GM12878 (cell line): ENCODE data around the gene CAMK1. TPM values are rescaled to one million over a fixed set of nuclear protein-coding genes. Genes with fewer than 3 reads are reported as not detected.

Experiments used
- ATAC-seq: fragments of 200-7000 bp; cut with Tn5 transposase; 3 replicates; pipeline ENCODE4 v1.9.1; 2020; ENCODE audit warnings: mild to moderate bottlenecking, moderate library complexity
- BruUV-seq: library from RNA; stranded (reverse); fragments of 400-500 nt; replicated peaks from 2 replicates; lab custom pipeline; 2021; lab: Mats Ljungman, UMichigan
- CTCF ChIA-PET: fragments of 300-600 bp; sonication (Branson Sonifier 250); formaldehyde crosslinking; extraction: SDS; loops from one replicate; lab custom pipeline; 2021; ENCODE audit warnings: inconsistent platforms; lab: Yijun Ruan, JAX
- POLR2A ChIA-PET: fragments of 350-600 bp; formaldehyde crosslinking; extraction: SDS; loops from one replicate; lab custom pipeline; 2021; ENCODE audit warnings: inconsistent platforms; lab: Charles Lee
- RAD21 ChIA-PET: fragments of 300-600 bp; sonication (Branson Sonifier 250); formaldehyde crosslinking; loops from one replicate; lab custom pipeline; 2023; ENCODE audit warnings: antibody characterized with exemption; ENCODE audit not compliant: unreplicated experiment; lab: Charles Lee
- SMC1A ChIA-PET: fragments of 300-600 bp; sonication (Branson Sonifier 250); formaldehyde crosslinking; loops from one replicate; lab custom pipeline; 2023; ENCODE audit not compliant: unreplicated experiment, uncharacterized antibody; lab: Charles Lee
- DNase-seq: peaks from one replicate; pipeline ENCODE4 v3.0.0-alpha.2; 2011; ENCODE audit warnings: low read depth, low spot score
- FAIRE-seq: peaks from 3 replicates; lab custom pipeline; 2011; peaks lifted over from hg19 to GRCh38; lab: Jason Lieb, UNC
- H2AFZ ChIP-seq: 2 replicates; pipeline ENCODE4 v1.6.0; 2011; ENCODE audit warnings: low read depth, low read length, control low read depth; ENCODE audit not compliant: control insufficient read depth
- H3K27ac ChIP-seq: 2 replicates; pipeline ENCODE4 v1.5.1; 2011; ENCODE audit warnings: control low read depth; ENCODE audit not compliant: control insufficient read depth, insufficient read depth
- H3K27me3 ChIP-seq, 2 experiments: replicated peaks in 1 of 2; 2 replicates each; pipeline versions ENCODE4 v1.6.0 to v1.6.1; 2011; ENCODE audit warnings: low read length in 1 of 2; ENCODE audit not compliant: control insufficient read depth in 2 of 2, insufficient read depth in 2 of 2
- H3K36me3 ChIP-seq, 2 experiments: 2 replicates each; pipeline ENCODE4 v1.5.1; 2011; ENCODE audit warnings: low read length in 1 of 2; ENCODE audit not compliant: control insufficient read depth in 2 of 2, insufficient read depth in 2 of 2
- H3K4me1 ChIP-seq: 2 replicates; pipeline ENCODE4 v1.6.1; 2011; ENCODE audit warnings: mild to moderate bottlenecking, low read length, moderate library complexity, mixed read lengths; ENCODE audit not compliant: control insufficient read depth, insufficient read depth
- H3K4me2 ChIP-seq: 2 replicates; pipeline ENCODE4 v1.6.0; 2011; ENCODE audit warnings: control low read depth; ENCODE audit not compliant: control insufficient read depth, insufficient read depth
- H3K4me3 ChIP-seq: fragments of 200-600 bp; sonication (generic); 2 replicates; pipeline ENCODE4 v1.5.1; 2016
- H3K79me2 ChIP-seq: 2 replicates; pipeline ENCODE4 v1.6.0; 2011; ENCODE audit warnings: low read length; ENCODE audit not compliant: control insufficient read depth, insufficient read depth
- H3K9ac ChIP-seq: 2 replicates; pipeline ENCODE4 v1.8.0; 2011; ENCODE audit warnings: low read length, control low read depth, mixed read lengths; ENCODE audit not compliant: control insufficient read depth, insufficient read depth
- H3K9me3 ChIP-seq: replicated peaks from 3 replicates; pipeline ENCODE4 v1.5.1; 2011; ENCODE audit warnings: mild to moderate bottlenecking, low read length; ENCODE audit not compliant: control insufficient read depth, insufficient read depth
- H4K20me1 ChIP-seq: 2 replicates; pipeline ENCODE4 v1.6.0; 2011; ENCODE audit not compliant: control insufficient read depth, insufficient read depth
- ATF2 ChIP-seq: IDR thresholded peaks from 2 replicates; pipeline ENCODE4 v1.6.1; 2012; ENCODE audit warnings: low read length, inconsistent platforms
- ATF7 ChIP-seq: fragments of 450-650 bp; IDR thresholded peaks from 2 replicates; pipeline ENCODE4 v1.6.1; 2016; ENCODE audit warnings: low read depth, mild to moderate bottlenecking
- CREM ChIP-seq: IDR thresholded peaks from 2 replicates; pipeline ENCODE4 v1.6.1; 2014; ENCODE audit warnings: antibody characterized with exemption, low read depth
- E2F4 ChIP-seq: IDR thresholded peaks from 2 replicates; pipeline ENCODE4 v1.6.1; 2012; ENCODE audit warnings: low read depth, low read length, improper control_type of control experiment
- HCFC1 ChIP-seq: fragments of 150-350 bp; IDR thresholded peaks from 2 replicates; pipeline ENCODE4 v1.6.1; 2014; ENCODE audit warnings: low read length
- HDGF ChIP-seq: fragments of 450-650 bp; IDR thresholded peaks from 2 replicates; pipeline ENCODE4 v1.6.1; 2016; ENCODE audit warnings: antibody characterized with exemption
- LARP7 ChIP-seq: fragments of 450-650 bp; IDR thresholded peaks from 2 replicates; pipeline ENCODE4 v1.6.1; 2017; ENCODE audit warnings: mild to moderate bottlenecking
- MTA3 ChIP-seq: IDR thresholded peaks from 2 replicates; pipeline ENCODE4 v1.6.1; 2012; ENCODE audit warnings: low read length, inconsistent platforms, borderline replicate concordance
- NFYA ChIP-seq: IDR thresholded peaks from 2 replicates; pipeline ENCODE4 v1.6.1; 2011; ENCODE audit warnings: low read depth, mild to moderate bottlenecking, low read length, improper control_type of control experiment, borderline replicate concordance
- NR2C1 ChIP-seq: fragments of 450-650 bp; IDR thresholded peaks from 2 replicates; pipeline ENCODE4 v1.6.1; 2017; ENCODE audit warnings: antibody characterized with exemption, mild to moderate bottlenecking, moderate library complexity
- RAD21 ChIP-seq: IDR thresholded peaks from 2 replicates; pipeline ENCODE4 v1.6.1; 2011; ENCODE audit warnings: mild to moderate bottlenecking, low read depth, low read length, moderate library complexity; ENCODE audit not compliant: insufficient read depth
- RAD51 ChIP-seq: fragments of 450-650 bp; IDR thresholded peaks from 2 replicates; pipeline ENCODE4 v1.6.1; 2016; ENCODE audit warnings: moderate library complexity, mild to moderate bottlenecking, inconsistent platforms
- RB1 ChIP-seq: fragments of 450-650 bp; formaldehyde crosslinking; IDR thresholded peaks from 2 replicates; pipeline ENCODE4 v1.6.1; 2017; ENCODE audit warnings: mild to moderate bottlenecking, borderline replicate concordance
- SMC3 ChIP-seq: IDR thresholded peaks from 2 replicates; pipeline ENCODE4 v1.6.1; 2011; ENCODE audit warnings: low read length, improper control_type of control experiment, borderline replicate concordance
- TARDBP ChIP-seq: IDR thresholded peaks from 2 replicates; pipeline ENCODE4 v1.6.1; 2016; ENCODE audit warnings: borderline replicate concordance
- TCF12 ChIP-seq: IDR thresholded peaks from 2 replicates; pipeline ENCODE4 v1.6.1; 2011; ENCODE audit warnings: low read depth, mild to moderate bottlenecking, low read length
- USF1 ChIP-seq: IDR thresholded peaks from 2 replicates; pipeline ENCODE4 v1.6.1; 2011; ENCODE audit warnings: borderline replicate concordance, low read depth, mild to moderate bottlenecking, moderate library complexity, mixed read lengths, low read length; ENCODE audit not compliant: insufficient read depth; ENCODE audit errors: extremely low read length
- WRNIP1 ChIP-seq: IDR thresholded peaks from 2 replicates; pipeline ENCODE4 v1.6.1; 2011; ENCODE audit warnings: low read depth, low read length, improper control_type of control experiment, borderline replicate concordance
- WGBS: methylation state at CpG from one replicate; pipeline ENCODE4 v1.1.6; 2016; ENCODE audit warnings: low lambda C conversion rate; ENCODE audit not compliant: insufficient replicate concordance, insufficient coverage; ENCODE audit errors: missing lambda C conversion rate; 5-methylcytosine and 5-hydroxymethylcytosine counted together
- in situ Hi-C: fragments of 300-500 bp; cut with MboI; formaldehyde crosslinking; loops from 9 replicates; pipeline ENCODE4 v1.14.3; 2018; ENCODE audit warnings: mixed read lengths
- intact Hi-C: fragments of 100-400 bp; cut with micrococcal nuclease; formaldehyde crosslinking; loops from one replicate; pipeline ENCODE4 v1.14.2; 2022; ENCODE audit not compliant: unreplicated experiment
- polyA plus RNA-seq, 11 experiments: library from polyadenylated mRNA; depleted of rRNA in 4 of 11; unstranded in 6 of 11; stranded (reverse) in 5 of 11; fragments of >200 nt; fragmentation: Nextera tagmentation in 4 of 11; fragmentation: Illumina TruSeq in 1 of 11; extraction: Ambion mirVana in 4 of 11; extraction: Trizol in 1 of 11; gene quantifications; 1 replicate in 1 of 11; 2 replicates in 10 of 11; pipeline versions ENCODE4 v1.2.1 to v1.2.3, GENCODE V29; 2011 to 2016; ENCODE audit warnings: inconsistent platforms in 2 of 11, missing spikeins in 2 of 11, low read depth in 1 of 11
- total RNA-seq, 4 experiments: library from RNA; depleted of rRNA in 3 of 4; stranded (reverse); fragments of >200 nt in 3 of 4; fragmentation: Illumina TruSeq in 1 of 4; extraction: Trizol in 1 of 4; gene quantifications; 2 replicates each; pipeline versions ENCODE4 v1.2.1 to v1.2.3, GENCODE V29; 2013 to 2021

Gene CAMK1
- total and polyA plus RNA-seq, 10 of the 15 experiments (the other 5 are each of a cell fraction or from before 2014, with no cell fraction given), result 0.24 to 2.1 (median 0.51) TPM; not detected in 2

GRCh38 chr3:9809615-9810432 is 40.1 kb upstream of the CAMK1 start, which contains the start of gene TTLL3:
Gene TTLL3 (plus strand): TSS chr3:9810262. CDS start chr3:9810662, 400 bp downstream.
- intact Hi-C loops, result loop anchor here (5.0 kb wide), 1 partner anchor 78 kb away; the partner anchor contains the start of gene BRPF1
- H3K4me1 ChIP-seq, result peaks cover 13% of the 10 kb centered on the region
- peaks cover 12 to 22% of the 10 kb centered on the region in 2 experiments for H3K36me3 ChIP-seq
- POLR2A ChIA-PET, result interaction anchor here (0.6 kb wide), 1 partner anchor 456 kb away, joined by 3 read pairs; no protein-coding TSS in a partner anchor
- no peaks in the 10 kb centered on the region for H3K27me3 ChIP-seq
- 2% methylated on average over 37 of the region's 76 CpGs for WGBS
- H3K4me2 ChIP-seq, result peak within 1 kb of the TSS; percentile 90
- ATAC-seq, result peak; percentile 74
- in situ Hi-C loops, result no loop called here
- DNase-seq, result no peak
- no peaks in the 10 kb centered on the region for H4K20me1 ChIP-seq
- CTCF ChIA-PET, result interaction anchor here (1.0 kb wide), 1 partner anchor 34 kb away, joined by 3 read pairs; the partner anchor contains the start of gene RPUSD3
- H3K9ac ChIP-seq, result peak within 1 kb of the TSS; percentile 80
- peak within 1 kb of the TSS; percentile 52 for H2AFZ ChIP-seq
- H3K9me3 ChIP-seq, result no peaks in the 10 kb centered on the region
- peak within 1 kb of the TSS; percentile 75 for H3K27ac ChIP-seq
- H3K79me2 ChIP-seq, result no peaks in the 10 kb centered on the region
- RAD21 ChIA-PET, result interaction anchor here (2.0 kb wide), 1 partner anchor 27 kb away, joined by 6 read pairs; no protein-coding TSS in a partner anchor
- H3K4me3 ChIP-seq, result peak within 1 kb of the TSS; percentile 81
- SMC1A ChIA-PET, result interaction anchor here (1.1 kb wide), 1 partner anchor 28 kb away, joined by 3 read pairs; no protein-coding TSS in a partner anchor
- no TSS peak for BruUV-seq
- no peak for FAIRE-seq
- TF ChIP-seq TARDBP (no peak), WRNIP1 (no peak), USF1 (no peak), RAD21 (no peak), LARP7 (no peak; the same call in 1 of the 2 replicates), HDGF (no peak), E2F4 (no peak), RAD51 (no peak), ATF2 (no peak), CREM (no peak), TCF12 (no peak), NFYA (no peak), NR2C1 (no peak), SMC3 (no peak), MTA3 (no peak), ATF7 (0 out of 2 replicates have a peak, but pooled peaks have one; percentile 5), RB1 (no peak), HCFC1 (no peak)
